Amygdala (tissue), 56 donors: ENCODE results near the gene COX7A2.

ENCODE experiments used
- DNase-seq, 56 donors: peaks; one replicate each; lab custom pipeline; 2025; lab: John Stamatoyannopoulos, UW

The COX7A2 gene

DNA sequence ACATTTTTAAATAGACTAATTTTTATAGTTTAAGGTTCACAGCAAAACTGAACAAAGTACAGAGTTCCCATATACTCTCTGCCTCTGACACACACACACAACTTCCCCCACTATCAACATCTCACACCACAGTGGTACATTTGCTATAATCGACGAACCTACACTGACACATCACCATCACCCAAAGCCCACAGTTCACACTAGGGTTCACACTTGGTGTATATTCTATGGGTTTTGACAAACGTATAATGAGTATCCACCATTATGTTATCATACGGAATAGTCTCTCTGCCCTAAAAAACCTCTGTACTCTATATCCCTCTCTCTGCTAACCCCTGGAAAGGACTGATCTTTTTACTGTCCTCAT lies 25.4 kb upstream of the COX7A2 start:
- no peak for DNase-seq

DNA sequence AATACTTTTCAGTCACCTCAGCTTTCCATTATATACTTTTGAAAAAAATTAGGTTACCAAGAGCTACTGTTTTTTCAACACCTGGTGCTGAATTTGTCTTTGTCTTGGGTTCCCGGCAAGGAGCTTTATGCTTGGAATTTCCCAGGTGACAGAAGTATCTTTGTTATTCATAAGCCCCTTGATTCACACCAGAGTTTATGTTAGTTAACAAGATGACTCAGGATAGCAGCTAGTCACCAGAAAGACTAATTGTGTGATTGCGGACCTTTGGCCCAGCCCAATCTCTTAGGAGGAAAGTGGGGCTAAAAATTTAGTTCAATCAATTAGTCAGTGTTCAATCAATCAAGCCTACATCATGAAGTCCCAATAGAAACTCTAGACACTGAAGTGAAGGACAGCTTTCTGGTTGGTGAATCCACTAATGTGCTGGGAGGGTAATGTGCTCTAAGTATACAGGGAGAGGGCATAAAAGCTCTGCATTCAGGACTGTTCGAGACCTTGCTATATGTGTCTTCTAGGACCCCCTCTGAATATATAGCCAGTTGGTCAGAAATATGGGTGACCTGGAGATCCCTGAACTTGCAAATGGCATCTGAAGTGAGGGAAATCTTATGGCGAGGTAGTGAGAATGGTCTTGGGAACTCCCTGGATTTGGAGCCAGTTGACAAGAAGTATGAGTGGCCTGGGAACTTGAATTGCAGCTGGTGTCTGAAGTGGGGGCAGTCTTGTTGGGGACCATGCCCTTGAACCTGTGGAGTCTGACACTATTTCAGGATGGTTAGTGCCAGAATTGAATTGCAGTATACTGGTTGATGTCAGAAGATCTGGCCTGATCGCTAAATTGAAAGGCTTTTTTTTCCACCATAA lies 24.8 kb upstream of the COX7A2 start:
- no peak for DNase-seq

DNA sequence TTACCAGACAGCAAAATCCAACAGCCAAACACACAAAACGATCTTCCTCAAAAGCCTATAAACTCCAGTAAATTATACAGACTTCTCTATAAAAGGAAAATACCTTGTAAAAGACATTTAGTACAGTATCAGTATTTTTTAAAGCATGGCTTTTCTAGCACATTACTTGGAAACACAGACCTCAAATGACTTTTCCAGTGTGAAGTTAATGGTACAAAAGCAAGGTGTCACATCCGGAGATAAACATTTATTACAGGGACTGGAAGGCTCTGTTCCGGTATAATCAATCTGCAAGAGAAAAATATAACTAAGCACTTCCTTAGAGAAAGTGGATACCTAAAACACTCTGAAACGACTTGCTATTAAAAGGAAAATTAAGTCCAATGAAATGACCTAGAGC lies 23.9 kb upstream of the COX7A2 start:
- no peak for DNase-seq

DNA sequence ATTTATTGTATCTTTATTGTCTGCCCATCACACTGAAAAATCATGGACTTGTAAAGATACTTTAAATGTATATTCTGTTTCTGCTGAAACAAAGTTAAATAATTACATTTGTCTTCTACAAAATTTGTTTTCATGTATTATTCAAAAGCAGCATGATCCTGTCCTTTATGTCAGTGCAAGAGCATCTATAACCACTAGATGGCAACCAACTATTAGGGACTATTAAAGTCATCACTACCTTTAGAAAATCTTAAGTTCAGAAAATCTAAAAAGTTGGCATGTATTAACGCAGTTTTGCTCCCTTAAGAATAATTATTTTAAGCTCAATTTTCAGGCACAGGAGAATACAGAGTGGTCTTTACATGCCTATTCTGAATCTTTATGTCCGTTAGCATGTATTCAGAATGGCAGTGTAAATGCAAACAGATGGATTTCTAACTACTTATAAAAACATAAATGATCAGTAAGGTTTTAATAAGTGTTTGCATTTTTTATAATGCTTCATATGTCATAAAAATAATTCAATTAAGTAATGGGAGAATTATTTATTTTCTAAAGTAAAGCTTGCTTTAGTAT lies 23.2 kb upstream of the COX7A2 start:
- DNase-seq = peak in 1 of 56 donors; percentile 56

DNA sequence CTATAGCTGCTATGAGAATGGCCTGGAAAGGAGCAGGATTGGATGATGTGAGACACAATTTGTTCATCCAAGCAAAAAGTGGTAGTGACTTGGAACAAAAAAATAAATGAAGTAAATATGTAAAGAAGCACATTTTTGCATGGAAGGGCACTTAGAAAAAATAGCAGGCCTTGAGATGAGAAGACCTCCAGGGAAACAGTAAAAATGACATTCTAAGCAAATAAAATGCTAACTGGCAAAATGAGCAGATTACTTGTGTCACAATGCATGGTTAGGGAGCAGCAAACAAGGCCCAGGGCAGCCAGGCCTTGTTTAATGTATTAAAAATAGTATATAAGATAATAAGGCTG lies 19.8 kb upstream of the COX7A2 start:
- no peak for DNase-seq

DNA sequence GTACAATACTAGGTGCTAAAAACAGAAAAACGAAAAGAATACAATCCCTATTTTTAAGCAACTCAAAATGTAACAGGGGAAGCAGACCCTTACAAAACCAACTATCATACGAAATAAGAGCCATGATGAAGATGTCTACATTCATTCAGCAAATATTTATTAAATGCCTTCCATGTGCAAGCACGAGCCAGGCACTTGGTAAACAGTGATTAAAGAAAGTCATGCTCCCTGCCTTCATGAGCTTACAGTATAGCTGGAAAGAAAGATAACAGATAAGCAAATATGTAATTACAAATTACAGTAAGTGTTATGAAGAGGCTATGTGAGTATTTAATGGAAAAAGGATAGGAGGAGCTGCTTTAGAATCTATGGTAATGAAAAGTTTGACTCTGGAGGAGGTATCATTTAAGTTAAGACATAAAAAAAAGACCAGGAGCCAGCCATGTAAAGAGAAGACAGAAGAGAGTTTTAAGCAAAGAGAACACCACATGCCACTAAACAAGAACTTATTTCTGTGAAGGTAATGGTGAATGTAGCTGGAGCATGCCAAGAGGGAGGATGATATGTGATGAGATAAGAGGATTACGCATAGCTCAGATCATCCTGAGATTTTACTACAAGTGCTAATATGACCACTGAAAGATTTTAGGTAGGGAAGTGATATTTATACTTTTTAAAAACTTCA lies 19.3 kb upstream of the COX7A2 start:
- no peak for DNase-seq

DNA sequence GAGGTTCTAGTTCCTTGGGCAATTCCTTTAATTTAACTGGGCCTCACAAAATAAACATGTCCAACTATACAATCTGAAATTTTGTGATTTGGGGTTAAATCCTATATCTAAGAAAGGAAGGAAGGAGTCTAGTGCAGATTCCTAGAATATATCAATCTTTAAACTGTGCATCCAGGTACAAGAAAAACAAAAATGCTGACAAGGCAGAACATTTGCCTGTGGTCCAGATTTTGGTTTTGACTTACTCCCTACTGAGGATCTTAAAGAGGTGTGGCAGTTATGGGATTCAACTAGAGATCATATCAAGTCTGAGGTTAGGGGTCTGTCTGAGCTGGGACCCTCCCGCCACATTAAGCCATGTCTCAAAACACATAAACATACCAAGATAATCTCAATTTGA lies 17.7 kb upstream of the COX7A2 start:
- no peak for DNase-seq

DNA sequence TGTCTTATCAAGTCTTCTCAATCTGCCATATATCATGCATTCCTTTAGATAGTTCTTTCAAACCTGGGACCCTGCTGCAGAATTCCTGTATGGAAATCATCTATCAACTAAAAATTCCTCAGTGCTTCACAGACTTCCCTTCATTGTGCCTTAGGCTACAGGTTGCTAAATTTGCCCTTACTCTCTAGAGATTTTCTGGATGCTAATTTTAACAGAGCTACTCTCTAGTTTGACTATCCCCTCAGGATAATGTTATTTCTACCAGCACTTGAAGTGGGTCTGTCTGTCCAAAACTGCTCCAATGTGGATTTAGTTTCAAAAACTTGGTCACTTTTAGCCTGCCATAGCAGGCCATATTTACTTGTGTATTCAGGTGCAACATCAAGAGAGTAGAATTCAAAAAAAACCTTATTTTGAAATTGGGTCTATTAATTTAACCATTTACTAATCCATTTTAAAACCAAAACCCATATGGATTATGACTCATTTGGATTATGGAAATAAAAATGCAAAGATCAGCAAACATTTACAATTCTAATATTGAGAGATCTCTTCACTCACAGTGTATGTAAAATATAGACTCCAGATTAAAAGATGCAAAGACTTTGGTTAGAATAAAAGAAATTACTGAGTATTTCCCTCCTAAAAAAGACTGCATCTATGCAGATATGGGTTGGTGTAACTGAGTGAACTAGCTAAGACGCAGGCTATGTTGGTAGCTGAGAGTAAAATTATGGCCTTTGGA lies 13.9 kb upstream of the COX7A2 start:
- no peak for DNase-seq

DNA sequence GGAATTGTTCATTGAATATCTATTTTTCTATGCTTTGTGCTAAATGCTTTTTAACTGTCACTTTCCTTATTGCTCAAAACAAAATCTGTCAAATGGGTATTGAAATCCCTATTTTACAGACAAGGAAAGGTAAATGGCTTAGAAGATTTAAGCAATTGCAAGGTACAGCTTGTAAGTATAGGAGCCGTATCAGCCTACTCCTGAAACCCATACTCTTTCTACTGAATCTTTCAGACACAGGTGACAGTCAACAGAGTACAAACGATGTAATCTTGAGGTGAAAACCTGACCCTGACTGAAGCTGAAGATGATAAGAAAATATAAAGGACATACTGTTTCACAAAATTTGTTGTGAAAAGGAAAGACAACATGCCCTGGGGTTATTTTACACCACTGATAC lies 7.0 kb upstream of the COX7A2 start:
- no peak for DNase-seq

DNA sequence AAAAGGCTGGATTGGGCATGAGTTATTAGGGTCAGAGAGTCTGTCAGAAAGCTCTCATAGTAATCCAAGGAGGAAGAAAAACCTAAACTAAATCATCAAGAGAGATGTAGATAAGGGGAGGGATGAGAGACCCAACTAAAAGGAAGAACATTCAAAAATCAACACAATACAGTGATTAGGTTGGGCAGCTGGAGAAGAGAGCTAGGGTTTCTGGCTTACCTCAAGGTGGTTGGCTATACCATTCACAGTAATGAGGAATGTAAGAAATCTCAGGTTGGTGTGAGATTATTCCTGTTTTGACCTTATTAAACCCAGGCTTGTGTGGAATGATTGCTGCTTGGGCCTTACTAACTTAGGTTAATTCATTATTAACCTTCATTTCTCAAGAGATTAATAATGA lies 6.2 kb upstream of the COX7A2 start:
- no peak for DNase-seq

DNA sequence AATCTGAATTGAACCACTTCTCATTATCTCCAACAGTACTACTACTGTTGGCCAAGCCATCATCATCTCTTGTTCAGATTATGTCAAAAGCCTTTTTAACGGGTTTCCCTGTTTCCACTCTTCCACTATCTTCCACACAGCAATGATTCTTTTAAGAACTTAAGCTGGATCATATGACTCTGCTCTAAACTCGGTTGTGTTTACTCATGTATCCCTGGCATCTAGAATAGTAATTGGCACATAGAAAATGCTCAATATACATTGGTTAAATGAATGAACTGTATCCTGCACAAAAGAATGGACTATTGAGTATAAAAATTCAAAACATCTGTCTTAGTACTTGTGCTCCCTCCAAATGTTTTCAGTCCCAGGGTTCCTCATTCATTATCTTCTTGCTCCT lies 2.8 kb upstream of the COX7A2 start:
- DNase-seq = no peak

DNA sequence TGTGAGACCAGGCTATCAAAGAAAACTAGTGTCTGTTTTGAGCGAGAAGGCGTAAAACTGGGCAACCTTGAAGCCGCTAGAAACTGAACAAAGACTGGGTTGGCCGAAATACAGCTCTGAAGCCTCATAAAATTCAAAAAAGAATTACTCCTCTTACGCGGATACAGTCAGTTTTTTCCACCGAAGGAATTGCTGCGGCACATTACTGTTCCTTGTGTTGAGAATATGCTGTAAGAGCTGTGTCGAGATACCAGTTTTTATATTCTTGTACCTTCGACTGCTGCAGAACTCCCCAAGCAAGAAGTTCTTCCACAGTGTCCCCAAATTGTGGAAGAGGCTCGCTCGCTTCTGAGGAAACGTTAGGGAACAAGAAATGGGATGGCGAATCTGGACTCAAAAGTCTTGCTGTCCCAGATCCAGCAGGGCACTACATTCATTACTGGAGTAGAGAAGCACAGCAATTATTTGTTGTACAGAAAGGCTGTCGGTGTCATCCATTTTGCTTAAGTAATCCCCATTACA lies 523 bp upstream of the COX7A2 start:
- DNase-seq = peak in 7 of 56 donors; percentile 3 to 41 (median 33)

DNA sequence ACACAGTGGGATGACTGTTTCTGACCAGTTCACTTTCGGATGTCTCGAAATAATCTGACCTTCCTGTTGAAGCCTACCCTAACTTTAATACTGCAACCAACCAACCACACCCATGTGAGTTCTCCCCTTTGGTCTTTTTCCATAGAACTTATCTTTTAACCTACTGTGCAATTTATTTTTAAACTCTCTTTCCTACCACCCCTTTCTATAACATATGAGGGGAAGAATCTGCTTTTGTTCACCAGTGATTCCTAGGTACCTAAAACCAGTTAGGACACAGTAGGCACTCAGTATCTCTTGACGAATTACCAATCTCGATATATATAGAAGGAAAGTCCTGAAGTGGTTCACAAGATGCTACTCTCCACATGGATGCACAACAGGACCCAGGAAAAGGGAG lies 7.0 kb downstream of the COX7A2 start:
- no peak for DNase-seq

DNA sequence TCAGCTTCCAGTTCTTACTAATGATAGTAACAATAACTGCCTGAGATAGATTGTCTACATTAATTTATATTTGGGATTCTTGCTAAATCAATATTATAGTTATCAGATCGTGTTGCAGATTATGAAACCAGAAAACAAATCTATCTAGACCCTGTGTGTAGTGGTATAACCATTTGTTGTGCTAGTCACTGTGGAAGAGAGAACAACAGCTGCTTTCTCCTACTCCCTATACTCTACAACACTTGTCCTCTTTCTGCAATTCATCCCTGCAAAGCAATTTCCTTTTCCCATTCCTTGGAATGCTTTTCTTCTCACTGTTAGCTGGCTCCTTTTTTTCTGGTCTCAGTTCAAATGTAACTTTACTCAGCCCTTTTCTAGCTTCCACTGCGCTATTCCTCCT lies 8.3 kb downstream of the COX7A2 start:
- no peak for DNase-seq

DNA sequence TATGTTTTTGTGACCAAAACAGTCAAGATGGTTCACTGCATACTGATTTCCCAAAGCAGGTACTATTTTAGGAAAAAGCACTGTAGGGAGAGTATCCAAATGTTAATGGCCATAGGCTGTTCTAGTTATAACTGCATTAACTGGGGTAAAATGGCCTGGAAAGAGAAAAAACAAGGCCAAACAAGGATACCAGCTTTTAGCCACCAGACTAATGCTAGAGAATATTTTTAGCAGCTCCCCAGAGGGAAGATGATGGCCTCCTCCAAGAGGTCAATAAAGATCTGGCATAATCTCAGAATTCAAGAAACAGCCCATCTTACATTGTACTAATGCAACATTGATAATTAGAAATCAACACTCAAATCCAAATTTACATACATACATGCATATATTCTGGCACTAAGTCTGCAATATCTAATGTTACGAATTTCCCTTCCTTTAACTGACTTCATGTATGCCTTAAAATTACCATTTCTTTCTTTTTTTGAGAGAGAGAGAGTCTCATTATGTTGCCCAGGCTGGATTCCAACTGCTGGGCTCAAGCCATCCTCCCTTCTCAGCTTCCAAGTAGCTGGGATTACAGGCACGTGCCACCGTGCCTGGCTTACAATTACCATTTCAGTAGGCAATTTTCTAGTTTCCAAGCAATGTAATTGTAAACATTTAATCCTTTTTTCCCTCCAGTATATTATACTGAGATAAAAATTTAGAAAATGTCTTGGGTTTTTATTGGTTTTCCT lies 9.3 kb downstream of the COX7A2 start:
- peak in 27 of 56 donors; percentile 2 to 54 (median 17) for DNase-seq

DNA sequence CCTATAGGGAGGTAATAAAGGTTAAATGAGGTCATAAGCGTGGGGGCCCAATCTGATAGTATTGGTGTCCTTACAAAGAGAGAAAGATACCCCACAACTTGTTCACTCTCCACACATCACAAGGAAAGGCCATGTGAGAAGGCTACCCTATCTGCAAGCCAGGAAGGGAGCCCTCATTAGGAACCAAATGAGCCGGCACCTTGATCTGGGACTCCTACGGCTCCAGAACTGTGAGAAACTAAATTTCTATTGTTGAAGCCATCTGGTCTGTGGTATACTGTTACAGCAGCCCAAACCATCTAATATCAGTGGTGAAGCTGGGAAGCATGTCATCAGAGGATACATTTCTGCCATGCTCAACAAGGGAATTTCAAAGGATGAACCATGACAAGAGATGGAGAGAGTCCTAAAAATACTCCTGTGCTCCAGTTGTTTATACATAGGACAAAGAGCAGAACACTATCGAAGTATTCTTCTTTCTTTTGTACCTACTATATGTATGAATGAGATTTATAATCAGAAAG lies 10.4 kb downstream of the COX7A2 start:
- no peak for DNase-seq

DNA sequence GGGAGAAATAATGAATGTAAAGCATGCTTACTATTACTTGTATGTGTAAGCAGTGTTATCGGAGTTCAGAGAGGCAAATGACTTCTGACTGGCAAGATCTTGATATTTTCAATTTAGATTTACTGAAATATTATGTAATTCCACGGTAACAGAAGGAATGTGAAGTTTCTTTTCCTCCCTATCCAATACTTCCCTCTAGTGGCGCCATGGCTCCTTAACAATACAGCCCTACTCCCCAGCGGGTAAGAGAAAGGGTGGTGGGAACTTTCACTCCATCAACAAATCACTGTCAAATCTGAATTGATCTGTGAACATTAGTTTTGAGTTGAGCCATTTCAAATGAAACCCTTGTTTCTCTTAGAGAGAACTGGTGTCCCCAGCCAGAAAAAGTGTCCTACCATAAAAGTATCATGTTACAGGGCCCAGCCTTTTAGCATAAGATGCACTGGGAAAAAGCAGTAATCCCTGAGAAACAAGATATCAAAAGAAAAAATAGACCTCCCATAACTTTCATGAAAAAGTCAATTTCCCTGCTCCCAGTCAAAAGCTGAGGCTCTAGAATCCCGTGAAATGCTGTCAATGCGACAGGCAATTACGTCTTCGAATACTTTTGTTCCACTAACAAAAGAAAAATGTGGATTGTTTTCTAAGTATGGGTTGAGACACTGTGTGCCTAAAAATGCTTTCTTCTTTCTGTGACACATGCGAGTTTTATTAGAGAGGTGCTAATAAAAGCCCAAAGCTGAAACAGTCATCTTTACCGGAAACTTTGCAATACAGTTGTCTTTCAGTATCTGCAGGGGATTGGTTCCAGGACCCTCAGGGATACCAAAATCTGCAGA lies 12.9 kb downstream of the COX7A2 start:
- DNase-seq = peak in 2 of 56 donors; percentile 26 to 32

DNA sequence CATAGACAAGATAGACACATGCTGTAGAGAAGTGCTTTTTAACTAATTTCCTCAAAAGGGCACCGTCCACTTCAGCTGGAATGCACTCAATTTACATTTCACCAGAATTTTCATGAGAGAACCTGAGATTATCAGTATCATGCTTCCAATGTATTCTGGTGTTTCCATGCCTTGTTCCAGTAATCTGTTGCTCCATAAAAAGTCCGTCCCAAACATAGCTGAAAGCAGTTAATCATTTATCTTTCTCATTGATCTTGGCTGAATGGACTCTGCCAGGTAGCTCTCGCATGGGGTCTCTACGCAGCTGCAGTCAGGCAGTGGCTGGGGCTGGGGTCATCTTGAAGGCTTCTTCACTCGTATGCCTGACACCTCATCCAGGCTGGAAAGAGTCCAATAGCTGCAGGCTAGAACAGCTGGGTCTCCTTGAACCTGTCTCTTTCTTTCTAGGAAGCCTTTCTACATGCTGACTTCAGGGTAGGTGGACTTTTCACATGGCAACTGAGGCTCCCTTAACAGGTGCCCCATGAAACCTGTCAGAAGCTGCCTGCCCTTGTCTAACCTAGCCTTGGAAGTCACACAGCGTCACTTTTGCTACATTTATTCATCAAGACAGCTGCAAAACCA lies 19.2 kb downstream of the COX7A2 start:
- DNase-seq = no peak

DNA sequence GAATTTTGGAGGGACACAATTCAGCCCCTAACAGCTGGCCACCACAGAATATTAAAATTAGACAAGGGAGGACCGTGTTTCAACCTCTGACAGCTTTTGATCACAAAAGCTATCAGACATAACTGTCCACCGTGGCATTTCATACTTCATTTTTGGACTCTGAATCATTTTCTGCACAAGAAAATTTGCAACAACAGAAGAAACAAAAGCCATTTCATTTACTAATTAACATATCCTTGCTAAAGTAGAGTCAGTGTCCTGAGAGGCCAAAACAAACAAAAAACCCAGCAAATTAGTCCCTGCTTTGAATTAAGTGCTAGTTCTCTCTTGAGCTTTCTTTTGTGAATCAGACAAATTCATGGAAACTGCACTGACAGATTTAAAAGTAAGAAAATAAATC lies 20.2 kb downstream of the COX7A2 start:
- DNase-seq = no peak
